K562 (cell line): Measurements from ENCODE around the gene PPM1F.

Experiments
- CREM ChIP-seq: IDR thresholded peaks from 2 replicates; pipeline ENCODE4 v1.6.1; 2014; ENCODE audit warnings: antibody characterized with exemption, low read depth
- EZH2 ChIP-seq: IDR thresholded peaks from 2 replicates; pipeline ENCODE4 v1.6.1; 2012; ENCODE audit warnings: low read depth, mild to moderate bottlenecking, inconsistent platforms, low read length, borderline replicate concordance
- MAZ ChIP-seq, 2 experiments: fragments of 450-650 bp in 1 of 2; sonication (generic) in 1 of 2; formaldehyde crosslinking; IDR thresholded peaks in 1 of 2; conservative IDR thresholded peaks in 1 of 2; 2 replicates each; pipeline versions ENCODE4 v1.4.0 to v1.5.0; 2020; ENCODE audit warnings: mild to moderate bottlenecking in 1 of 2, missing genetic modification reagents in 1 of 2
- MCM7 ChIP-seq, 2 experiments: fragments of 450-650 bp; IDR thresholded peaks; 2 replicates each; pipeline ENCODE4 v1.6.1; 2016 to 2018
- NR2C1 ChIP-seq, 2 experiments: fragments of 450-650 bp; IDR thresholded peaks; 2 replicates each; pipeline ENCODE4 v1.6.1; 2017; ENCODE audit warnings: mild to moderate bottlenecking in 2 of 2, antibody characterized with exemption in 1 of 2, inconsistent platforms in 1 of 2, missing compliant biosample characterization in 1 of 2, missing genetic modification characterization in 1 of 2
- POLR2A ChIP-seq: fragments of 450-650 bp; conservative IDR thresholded peaks from 2 replicates; pipeline ENCODE4 v1.6.1; 2016
- PTBP1 ChIP-seq: fragments of 200-400 bp; formaldehyde crosslinking; IDR thresholded peaks from 2 replicates; pipeline ENCODE4 v1.6.1; 2017; ENCODE audit warnings: low read depth, low read length
- TOE1 ChIP-seq, 2 experiments: fragments of 450-650 bp in 1 of 2; sonication (generic) in 1 of 2; formaldehyde crosslinking in 1 of 2; IDR thresholded peaks; 2 replicates each; pipeline versions ENCODE4 v1.7.1 to v1.8.0; 2016 to 2022; ENCODE audit warnings: borderline replicate concordance in 2 of 2, mild to moderate bottlenecking in 2 of 2, antibody characterized with exemption in 1 of 2, inconsistent platforms in 1 of 2, low read depth in 1 of 2, missing genetic modification reagents in 1 of 2, moderate library complexity in 1 of 2
- ZNF146 ChIP-seq: IDR thresholded peaks from one replicate; pipeline ENCODE4 v1.6.1; 2018; ENCODE audit warnings: missing compliant biosample characterization; ENCODE audit not compliant: unreplicated experiment
- TF ChIP-seq, protein P1 (sequence below): sonication (generic); formaldehyde crosslinking; IDR thresholded peaks from 2 replicates; pipeline ENCODE4 v1.8.0; 2022; ENCODE audit warnings: missing genetic modification reagents, mild to moderate bottlenecking, moderate library complexity, borderline replicate concordance
- TF ChIP-seq, protein P2 (sequence below), 3 experiments: IDR thresholded peaks in 2 of 3; conservative IDR thresholded peaks in 1 of 3; 2 replicates each; pipeline ENCODE4 v1.5.1; 2011 to 2012; ENCODE audit warnings: low read length in 3 of 3, mild to moderate bottlenecking in 3 of 3, control low read depth in 2 of 3, improper control_type of control experiment in 1 of 3, inconsistent platforms in 1 of 3, low read depth in 1 of 3, mixed read lengths in 1 of 3, moderate library complexity in 1 of 3; ENCODE audit not compliant: insufficient read depth in 2 of 3
- TF ChIP-seq, protein P3 (sequence below): IDR thresholded peaks from 3 replicates; pipeline ENCODE4 v1.6.1; 2011; ENCODE audit warnings: borderline replicate concordance, mild to moderate bottlenecking; ENCODE audit not compliant: insufficient read length, insufficient read depth

DNA sequence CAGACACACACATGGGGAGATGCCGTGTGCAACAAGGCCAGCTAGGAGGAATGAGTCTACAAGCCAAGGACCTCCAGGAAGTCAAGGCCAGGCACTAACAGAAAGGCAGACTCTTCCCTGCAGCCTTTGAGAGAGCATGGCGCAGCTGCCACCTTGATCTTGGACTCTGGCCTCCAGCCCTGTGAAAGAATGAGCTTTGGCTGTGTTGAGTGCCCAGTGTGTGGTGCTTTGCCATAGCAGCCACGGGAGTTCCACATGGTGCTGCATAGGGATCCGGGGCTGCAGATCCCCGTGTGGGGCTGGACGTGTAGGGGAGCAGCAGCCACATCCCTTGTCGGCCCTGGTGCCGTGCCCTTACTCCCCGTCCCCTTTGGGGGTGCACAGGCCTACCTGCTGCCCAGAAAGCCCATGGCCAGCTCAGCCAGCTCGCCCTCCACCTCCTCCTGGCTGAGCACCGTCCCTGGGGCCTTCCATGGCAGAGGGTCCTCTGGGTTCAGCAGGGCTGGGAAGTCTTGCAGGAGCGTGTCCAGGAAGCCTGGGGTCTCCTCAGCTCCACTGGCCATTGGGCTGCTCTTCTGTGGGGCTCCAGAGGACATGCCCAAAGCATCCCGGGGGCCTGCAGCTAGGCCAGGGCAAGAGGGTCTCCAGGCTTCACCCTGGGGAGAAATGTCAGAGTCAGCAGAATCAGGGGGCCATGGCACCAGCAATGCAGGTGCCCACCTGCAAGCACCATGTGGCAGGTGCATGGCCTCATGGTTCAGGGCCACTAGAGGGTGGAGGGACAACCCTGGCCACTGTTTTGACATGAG lies 7.0 kb downstream of the PPM1F start:
- TF ChIP-seq, protein P1, sequence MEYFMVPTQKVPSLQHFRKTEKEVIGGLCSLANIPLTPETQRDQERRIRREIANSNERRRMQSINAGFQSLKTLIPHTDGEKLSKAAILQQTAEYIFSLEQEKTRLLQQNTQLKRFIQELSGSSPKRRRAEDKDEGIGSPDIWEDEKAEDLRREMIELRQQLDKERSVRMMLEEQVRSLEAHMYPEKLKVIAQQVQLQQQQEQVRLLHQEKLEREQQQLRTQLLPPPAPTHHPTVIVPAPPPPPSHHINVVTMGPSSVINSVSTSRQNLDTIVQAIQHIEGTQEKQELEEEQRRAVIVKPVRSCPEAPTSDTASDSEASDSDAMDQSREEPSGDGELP (CRISPR knock-in tag), result no peak
- no peak for TF ChIP-seq ZNF146 (CRISPR knock-in tag)
- TF ChIP-seq CREM, result no peak
- TF ChIP-seq, protein P2, sequence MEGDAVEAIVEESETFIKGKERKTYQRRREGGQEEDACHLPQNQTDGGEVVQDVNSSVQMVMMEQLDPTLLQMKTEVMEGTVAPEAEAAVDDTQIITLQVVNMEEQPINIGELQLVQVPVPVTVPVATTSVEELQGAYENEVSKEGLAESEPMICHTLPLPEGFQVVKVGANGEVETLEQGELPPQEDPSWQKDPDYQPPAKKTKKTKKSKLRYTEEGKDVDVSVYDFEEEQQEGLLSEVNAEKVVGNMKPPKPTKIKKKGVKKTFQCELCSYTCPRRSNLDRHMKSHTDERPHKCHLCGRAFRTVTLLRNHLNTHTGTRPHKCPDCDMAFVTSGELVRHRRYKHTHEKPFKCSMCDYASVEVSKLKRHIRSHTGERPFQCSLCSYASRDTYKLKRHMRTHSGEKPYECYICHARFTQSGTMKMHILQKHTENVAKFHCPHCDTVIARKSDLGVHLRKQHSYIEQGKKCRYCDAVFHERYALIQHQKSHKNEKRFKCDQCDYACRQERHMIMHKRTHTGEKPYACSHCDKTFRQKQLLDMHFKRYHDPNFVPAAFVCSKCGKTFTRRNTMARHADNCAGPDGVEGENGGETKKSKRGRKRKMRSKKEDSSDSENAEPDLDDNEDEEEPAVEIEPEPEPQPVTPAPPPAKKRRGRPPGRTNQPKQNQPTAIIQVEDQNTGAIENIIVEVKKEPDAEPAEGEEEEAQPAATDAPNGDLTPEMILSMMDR (IDR thresholded peaks at IDR 0.05 in 2 of 3, conservative IDR thresholded peaks at IDR 0.05 in 1 of 3; ENCODE audit: insufficient read depth in 2 of 3, low read depth in 1 of 3, low read length in 3 of 3), result no peak
- TF ChIP-seq PTBP1, result no peak
- no peak for TF ChIP-seq MAZ (CRISPR knock-in tag; conservative IDR thresholded peaks at IDR 0.05 in 1 of 2, IDR thresholded peaks at IDR 0.05 in 1 of 2)
- TF ChIP-seq TOE1 (IDR thresholded peaks at IDR 0.05; ENCODE audit: borderline replicate concordance), result no peak
- TF ChIP-seq TOE1 (CRISPR knock-in tag; IDR thresholded peaks at IDR 0.05; ENCODE audit: borderline replicate concordance, low read depth), result no peak
- no peak for TF ChIP-seq EZH2
- no peak for TF ChIP-seq MCM7 (IDR thresholded peaks at IDR 0.05)
- TF ChIP-seq, protein P3, sequence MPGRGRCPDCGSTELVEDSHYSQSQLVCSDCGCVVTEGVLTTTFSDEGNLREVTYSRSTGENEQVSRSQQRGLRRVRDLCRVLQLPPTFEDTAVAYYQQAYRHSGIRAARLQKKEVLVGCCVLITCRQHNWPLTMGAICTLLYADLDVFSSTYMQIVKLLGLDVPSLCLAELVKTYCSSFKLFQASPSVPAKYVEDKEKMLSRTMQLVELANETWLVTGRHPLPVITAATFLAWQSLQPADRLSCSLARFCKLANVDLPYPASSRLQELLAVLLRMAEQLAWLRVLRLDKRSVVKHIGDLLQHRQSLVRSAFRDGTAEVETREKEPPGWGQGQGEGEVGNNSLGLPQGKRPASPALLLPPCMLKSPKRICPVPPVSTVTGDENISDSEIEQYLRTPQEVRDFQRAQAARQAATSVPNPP, result no peak
- TF ChIP-seq POLR2A, result no peak
- no peak for TF ChIP-seq NR2C1 (IDR thresholded peaks at IDR 0.05)
- TF ChIP-seq NR2C1 (tag; IDR thresholded peaks at IDR 0.05), result no peak
